Right lobe of liver (tissue), 6 donors: Measurements from ENCODE around the gene HEATR5B. TPM values are rescaled to one million over a fixed set of nuclear protein-coding genes. Genes with fewer than 3 reads are reported as not detected.

Source experiments
- ATAC-seq, 4 donors: fragments of 200-7000 bp; cut with Tn5 transposase; one replicate each; pipeline ENCODE4 v1.9.1; 2020; ENCODE audit warnings: mild to moderate bottlenecking in 4 of 4, moderate library complexity in 4 of 4
- DNase-seq, 3 donors: peaks; one replicate each; pipeline ENCODE4 v3.0.0-alpha.2; 2020
- H3K27ac ChIP-seq, 3 donors: fragments of 200-600 bp; one replicate each; pipeline ENCODE4 v1.8.0; 2022
- H3K27me3 ChIP-seq, 2 donors: fragments of 200-600 bp; one replicate each; pipeline ENCODE4 v1.8.0; 2022
- H3K36me3 ChIP-seq, 4 donors: fragments of 200-600 bp; sonication (generic) in 1 of 4; one replicate each; pipeline versions ENCODE4 v1.5.1 to v1.8.0; 2017 to 2022; ENCODE audit warnings: control low read depth in 1 of 4
- H3K4me1 ChIP-seq, 4 donors: fragments of 200-600 bp; sonication (generic) in 1 of 4; one replicate each; pipeline versions ENCODE4 v1.5.1 to v1.8.0; 2017 to 2022; ENCODE audit warnings: control low read depth in 1 of 4
- H3K4me3 ChIP-seq, 3 donors: fragments of 200-600 bp; one replicate each; pipeline ENCODE4 v1.8.0; 2022
- H3K9me3 ChIP-seq, 4 donors: fragments of 200-600 bp; sonication (generic) in 1 of 4; one replicate each; pipeline versions ENCODE4 v1.5.1 to v1.8.0; 2017 to 2022; ENCODE audit warnings: control low read depth in 1 of 4
- CTCF ChIP-seq, 4 donors: fragments of 200-600 bp in 3 of 4; fragments of 450-650 bp in 1 of 4; IDR thresholded peaks; one replicate each; pipeline versions ENCODE4 v1.5.1 to v1.8.0; 2016 to 2022; ENCODE audit warnings: antibody characterized with exemption in 4 of 4, mild to moderate bottlenecking in 2 of 4
- POLR2A ChIP-seq: fragments of 450-650 bp; IDR thresholded peaks from one replicate; pipeline ENCODE4 v1.6.1; 2017; ENCODE audit warnings: antibody characterized with exemption, mild to moderate bottlenecking
- WGBS: methylation state at CpG from one replicate; pipeline ENCODE4 v1.1.6; 2018; ENCODE audit warnings: low coverage, low lambda C conversion rate; ENCODE audit not compliant: insufficient coverage; ENCODE audit errors: missing lambda C conversion rate; 5-methylcytosine and 5-hydroxymethylcytosine counted together
- intact Hi-C, 2 donors: fragments of 100-400 bp; cut with DNase I; formaldehyde crosslinking; loops; one replicate each; pipeline versions ENCODE4 v1.11.2 to v1.14.1; 2022
- total RNA-seq, 6 experiments: library from RNA; depleted of rRNA in 2 of 6; stranded (reverse); fragments of >200 nt in 2 of 6; fragmentation: NEBNext Ultra II Directional in 3 of 6; extraction: Animal tissue kit (Norgen Biotek cat#: 25700) in 3 of 6; gene quantifications; one replicate each; pipeline versions ENCODE4 v1.1.0 to v1.2.4, GENCODE V29; 2016 to 2023
- donor health status: DM: no; HTN: yes; CAD: no.
- donor health status: DM: no; HTN: no; CAD: no.
- donor health status: DM: no; HTN: no; CAD: no.
- donor health status: DM: no; HTN: yes; CAD: no.
- donor health status: DM: no; HTN: yes; CAD: no.

The HEATR5B gene
- total RNA-seq, 6 experiments from 2014 or later = 7.7 to 11.7 (median 9.2) TPM

GRCh38 chr2:36965206-36965605 lies 119.0 kb downstream of the HEATR5B start:
- Histone ChIP-seq H3K4me1 (peaks cover 0 to 25% (median 9%) of the 10 kb centered on the region in 4 donors), H3K27ac (no peak overlapping the region), H3K27me3 (no peaks in the 10 kb centered on the region), H3K9me3 (no peaks in the 10 kb centered on the region), H3K36me3 (no peaks in the 10 kb centered on the region), H3K4me3 (peak overlapping the region; percentile 96 to 99 (median 96))
- no peak for TF ChIP-seq POLR2A
- TF ChIP-seq CTCF (IDR thresholded peaks at IDR 0.05) = no peak
- no peak for ATAC-seq
- 43% methylated on average over 2 of the region's 2 CpGs for WGBS
- no peak for DNase-seq
- intact Hi-C loops = no loop called here

- no peak overlapping the region for H3K27ac ChIP-seq
- 77% methylated on average over 5 of the region's 5 CpGs for WGBS
- ATAC-seq = no peak
Measured at GRCh38 chr2:36964496-36965058, 119.6 kb downstream of the HEATR5B start.

GRCh38 chr2:36963734-36964133 lies 120.4 kb downstream of the HEATR5B start:
- Histone ChIP-seq H3K4me3 (no peak overlapping the region), H3K4me1 (peaks cover 0 to 25% (median 9%) of the 10 kb centered on the region in 4 donors), H3K9me3 (no peaks in the 10 kb centered on the region), H3K27ac (no peak overlapping the region), H3K36me3 (no peaks in the 10 kb centered on the region), H3K27me3 (no peaks in the 10 kb centered on the region)
- no peak for TF ChIP-seq POLR2A
- TF ChIP-seq CTCF (IDR thresholded peaks at IDR 0.05) = no peak
- intact Hi-C loops = no loop called here
- 67% methylated on average over 4 of the region's 4 CpGs for WGBS
- DNase-seq (no peak), ATAC-seq (no peak)

More at GRCh38 chr2:36964496-36965058, 119.6 kb downstream of the HEATR5B start:
- DNase-seq = no peak
- intact Hi-C loops = no loop called here
- Histone ChIP-seq H3K27me3 (no peaks in the 10 kb centered on the region), H3K9me3 (no peaks in the 10 kb centered on the region), H3K4me1 (peaks cover 0 to 25% (median 9%) of the 10 kb centered on the region in 4 donors), H3K36me3 (no peaks in the 10 kb centered on the region), H3K4me3 (no peak overlapping the region)
- TF ChIP-seq CTCF (IDR thresholded peaks at IDR 0.05) (no peak), POLR2A (no peak)

- H3K36me3 ChIP-seq = no peaks in the 10 kb centered on the region
- 84% methylated on average over 4 of the region's 4 CpGs for WGBS
- intact Hi-C loops = no loop called here
- H3K27me3 ChIP-seq = no peaks in the 10 kb centered on the region
- H3K9me3 ChIP-seq = no peaks in the 10 kb centered on the region
- DNase-seq (no peak), ATAC-seq (no peak)
- TF ChIP-seq POLR2A (no peak), CTCF (IDR thresholded peaks at IDR 0.05) (no peak)
- H3K27ac ChIP-seq = no peak overlapping the region
- H3K4me1 ChIP-seq = peaks cover 0 to 25% (median 8%) of the 10 kb centered on the region in 4 donors
- H3K4me3 ChIP-seq = no peak overlapping the region
Measured at GRCh38 chr2:36963106-36963505, 121.1 kb downstream of the HEATR5B start.
